Tibial artery (tissue), 4 donors: ENCODE results near the gene HYI.
"Not testable (repeated sequence)": the region's sequence is repeated elsewhere in the genome, so short reads cannot be mapped to it uniquely, and the experiment has no call there.

Experiments
- DNase-seq, 2 donors: peaks; one replicate each; pipeline ENCODE4 v3.0.0-alpha.2; 2019
- H3K27ac ChIP-seq, 2 donors: fragments of 200-600 bp; sonication (generic) in 1 of 2; 1 replicate in 1 of 2; 2 replicates in 1 of 2; pipeline ENCODE4 v1.5.1; 2018 to 2019; ENCODE audit warnings: mild to moderate bottlenecking in 1 of 2
- H3K27me3 ChIP-seq, 2 donors: fragments of 200-600 bp; sonication (generic) in 1 of 2; one replicate each; pipeline versions ENCODE4 v1.5.1 to v1.6.0; 2016 to 2019
- H3K36me3 ChIP-seq, 3 donors: fragments of 200-600 bp; sonication (generic) in 2 of 3; one replicate each; pipeline ENCODE4 v1.5.1; 2016 to 2019; ENCODE audit warnings: mild to moderate bottlenecking in 2 of 3
- H3K4me1 ChIP-seq, 4 donors: fragments of 200-600 bp; sonication (generic) in 2 of 4; 1 replicate in 3 of 4; 2 replicates in 1 of 4; pipeline ENCODE4 v1.5.1; 2016 to 2019
- H3K4me3 ChIP-seq, 2 donors: fragments of 200-600 bp; sonication (generic) in 1 of 2; 1 replicate in 1 of 2; 2 replicates in 1 of 2; pipeline ENCODE4 v1.5.1; 2018 to 2019; ENCODE audit warnings: mild to moderate bottlenecking in 2 of 2
- H3K9me3 ChIP-seq, 3 donors: fragments of 200-600 bp; sonication (generic) in 1 of 3; one replicate each; pipeline ENCODE4 v1.5.1; 2016 to 2019
- CTCF ChIP-seq, 2 experiments: fragments of 200-600 bp in 1 of 2; fragments of 450-650 bp in 1 of 2; IDR thresholded peaks; one replicate each; pipeline ENCODE4 v1.5.1; 2017 to 2019; ENCODE audit warnings: antibody characterized with exemption in 2 of 2, mild to moderate bottlenecking in 1 of 2, moderate library complexity in 1 of 2
- intact Hi-C: fragments of 100-400 bp; cut with DNase I; formaldehyde crosslinking; loops from one replicate; pipeline ENCODE4 v1.15.0; 2023; ENCODE audit warnings: low total_unique reads

Gene HYI

GRCh38 chr1:43414634-43415223 is 39.0 kb downstream of the HYI start:
- no peak overlapping the region for H3K4me3 ChIP-seq
- no peaks in the 10 kb centered on the region for H3K27me3 ChIP-seq
- peaks cover 46 to 76% (median 60%) of the 10 kb centered on the region in 3 donors for H3K36me3 ChIP-seq
- peak; percentile 56 to 61 for TF ChIP-seq CTCF (IDR thresholded peaks at IDR 0.05)
- no peaks in the 10 kb centered on the region for H3K9me3 ChIP-seq
- H3K27ac ChIP-seq = no peak overlapping the region
- DNase-seq = peak in 1 of 2 donors; percentile 64
- intact Hi-C loops = no loop called here
- H3K4me1 ChIP-seq = no peaks in the 10 kb centered on the region

- H3K4me3 ChIP-seq, H3K4me1 ChIP-seq, DNase-seq, H3K9me3 ChIP-seq, H3K27me3 ChIP-seq, H3K27ac ChIP-seq, intact Hi-C loops: not testable (repeated sequence)
- H3K36me3 ChIP-seq = peaks cover 39 to 70% (median 60%) of the 10 kb centered on the region in 3 donors
Observed at GRCh38 chr1:43413426-43413825, 40.3 kb downstream of the HYI start.

DNA sequence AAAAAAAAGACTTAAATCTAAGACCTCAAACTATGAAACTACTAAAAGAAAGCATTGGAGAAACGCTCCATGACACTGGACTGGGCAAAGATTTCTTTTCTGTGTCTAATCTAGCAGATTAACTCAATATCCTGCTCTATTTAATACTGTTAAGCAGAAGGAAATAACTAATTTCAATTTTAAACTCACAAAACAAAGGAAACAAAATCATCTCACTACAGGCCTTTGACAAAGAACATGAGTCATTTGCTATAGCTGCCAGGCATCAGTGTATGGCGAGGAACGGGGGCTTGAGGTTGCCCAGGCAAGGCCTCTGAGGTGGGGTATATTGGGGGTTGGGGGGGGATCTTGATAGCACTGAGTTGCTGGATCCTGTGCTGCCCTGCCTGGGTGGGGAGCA is 43.2 kb downstream of the HYI start:
- no peak overlapping the region for H3K4me3 ChIP-seq
- H3K4me1 ChIP-seq = no peaks in the 10 kb centered on the region
- no peak for TF ChIP-seq CTCF (IDR thresholded peaks at IDR 0.05)
- DNase-seq = no peak
- no peak overlapping the region for H3K27ac ChIP-seq
- H3K36me3 ChIP-seq = peaks cover 34 to 68% (median 60%) of the 10 kb centered on the region in 3 donors
- H3K27me3 ChIP-seq = no peaks in the 10 kb centered on the region
- H3K9me3 ChIP-seq = no peaks in the 10 kb centered on the region
- intact Hi-C loops = no loop called here

GRCh38 chr1:43405876-43406234 is 47.9 kb downstream of the HYI start:
- intact Hi-C loops = no loop called here
- no peak for DNase-seq
- Histone ChIP-seq H3K27me3 (no peaks in the 10 kb centered on the region), H3K36me3 (peaks cover 58 to 73% (median 73%) of the 10 kb centered on the region in 3 donors), H3K27ac (no peak overlapping the region), H3K4me3 (no peak overlapping the region), H3K4me1 (no peaks in the 10 kb centered on the region), H3K9me3 (no peaks in the 10 kb centered on the region)
- TF ChIP-seq CTCF (IDR thresholded peaks at IDR 0.05) = no peak

DNA sequence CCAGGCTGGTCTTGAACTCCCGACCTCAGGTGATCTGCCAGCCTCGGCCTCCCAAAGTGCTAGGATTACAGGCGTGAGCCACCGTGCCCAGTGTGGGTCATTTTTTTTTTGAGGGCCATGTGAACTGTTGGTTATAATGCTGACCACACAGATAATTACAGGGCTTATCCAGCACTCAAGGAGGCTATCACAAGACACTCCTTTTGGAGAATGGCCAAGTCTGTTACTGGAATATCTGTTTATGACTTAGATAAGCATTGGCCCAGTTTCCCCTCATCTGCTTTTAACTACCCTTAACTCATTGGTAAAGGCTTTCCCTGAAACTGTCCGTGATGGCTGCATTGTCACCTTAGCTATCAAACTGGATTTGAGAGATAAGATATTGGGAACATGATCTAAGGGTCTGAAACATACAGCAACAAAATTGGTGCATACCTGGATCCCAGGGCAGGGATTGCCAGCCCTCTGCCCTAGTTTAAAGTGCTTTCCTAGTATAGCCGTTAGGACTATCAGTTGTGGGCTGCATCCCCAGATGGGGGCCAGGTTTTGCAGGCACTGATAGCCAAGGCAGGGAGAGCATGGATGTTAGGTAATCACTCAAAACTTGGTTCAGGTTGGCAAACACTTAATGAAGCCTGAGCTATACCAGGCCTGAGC is 48.4 kb downstream of the HYI start:
- no peak for DNase-seq
- no peak for TF ChIP-seq CTCF (IDR thresholded peaks at IDR 0.05)
- Histone ChIP-seq H3K4me1 (no peaks in the 10 kb centered on the region), H3K27me3 (no peaks in the 10 kb centered on the region), H3K9me3 (no peaks in the 10 kb centered on the region), H3K27ac (no peak overlapping the region), H3K4me3 (no peak overlapping the region), H3K36me3 (peaks cover 58 to 71% (median 69%) of the 10 kb centered on the region in 3 donors)
- intact Hi-C loops = no loop called here

DNA sequence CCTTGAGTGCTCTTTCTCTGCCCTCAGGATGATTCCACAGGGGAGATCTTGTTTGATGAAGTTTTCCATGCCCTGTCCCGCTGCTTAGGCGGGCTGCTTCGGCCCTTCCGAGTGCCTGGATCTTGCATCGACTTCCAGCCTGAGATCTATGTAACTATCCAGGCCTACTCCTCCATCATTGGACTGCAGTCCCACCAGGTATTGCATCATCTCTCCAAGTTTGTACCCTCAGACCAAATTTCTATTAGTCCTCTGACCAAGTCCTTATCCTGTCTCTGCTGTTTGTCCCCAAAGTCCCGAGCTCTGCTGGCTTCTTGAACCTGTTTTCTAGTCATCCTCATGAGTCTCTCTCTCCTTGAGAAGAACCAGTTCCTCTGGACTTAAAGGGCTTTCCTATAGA is 49.4 kb downstream of the HYI start:
- intact Hi-C loops = no loop called here
- Histone ChIP-seq H3K4me1 (no peaks in the 10 kb centered on the region), H3K36me3 (peaks cover 54 to 62% (median 62%) of the 10 kb centered on the region in 3 donors), H3K27me3 (no peaks in the 10 kb centered on the region), H3K27ac (no peak overlapping the region), H3K9me3 (no peaks in the 10 kb centered on the region), H3K4me3 (no peak overlapping the region)
- no peak for TF ChIP-seq CTCF (IDR thresholded peaks at IDR 0.05)
- DNase-seq = no peak
